Measurements from ENCODE around the gene TRIOBP. TPM values are rescaled to one million over a fixed set of nuclear protein-coding genes. Genes with fewer than 3 reads are reported as not detected.

The TRIOBP gene
- total and polyA plus RNA-seq, 2 of the 13 experiments (the other 11 are each of a cell fraction or from before 2014, with no cell fraction given): 6.1 to 15.4 TPM

- TF ChIP-seq ZNF652 (CRISPR knock-in tag; IDR thresholded peaks at IDR 0.05; ENCODE audit: borderline replicate concordance, low read depth): peak; percentile 93
- TF ChIP-seq POLR2G (IDR thresholded peaks at IDR 0.05; ENCODE audit: low read depth, low read length): peak; percentile 27; the same call in 1 of the 2 replicates
- peak; percentile 30; the same call in 1 of the 2 replicates for TF ChIP-seq ZNF331 (CRISPR knock-in tag; IDR thresholded peaks at IDR 0.05)
- no peak for TF ChIP-seq ZFY (CRISPR knock-in tag; IDR thresholded peaks at IDR 0.05)
- TF ChIP-seq, protein P1, sequence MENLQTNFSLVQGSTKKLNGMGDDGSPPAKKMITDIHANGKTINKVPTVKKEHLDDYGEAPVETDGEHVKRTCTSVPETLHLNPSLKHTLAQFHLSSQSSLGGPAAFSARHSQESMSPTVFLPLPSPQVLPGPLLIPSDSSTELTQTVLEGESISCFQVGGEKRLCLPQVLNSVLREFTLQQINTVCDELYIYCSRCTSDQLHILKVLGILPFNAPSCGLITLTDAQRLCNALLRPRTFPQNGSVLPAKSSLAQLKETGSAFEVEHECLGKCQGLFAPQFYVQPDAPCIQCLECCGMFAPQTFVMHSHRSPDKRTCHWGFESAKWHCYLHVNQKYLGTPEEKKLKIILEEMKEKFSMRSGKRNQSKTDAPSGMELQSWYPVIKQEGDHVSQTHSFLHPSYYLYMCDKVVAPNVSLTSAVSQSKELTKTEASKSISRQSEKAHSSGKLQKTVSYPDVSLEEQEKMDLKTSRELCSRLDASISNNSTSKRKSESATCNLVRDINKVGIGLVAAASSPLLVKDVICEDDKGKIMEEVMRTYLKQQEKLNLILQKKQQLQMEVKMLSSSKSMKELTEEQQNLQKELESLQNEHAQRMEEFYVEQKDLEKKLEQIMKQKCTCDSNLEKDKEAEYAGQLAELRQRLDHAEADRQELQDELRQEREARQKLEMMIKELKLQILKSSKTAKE (CRISPR knock-in tag; IDR thresholded peaks at IDR 0.05; ENCODE audit: borderline replicate concordance): peak; percentile 13; the same call in 1 of the 2 replicates
- TF ChIP-seq, protein P2, sequence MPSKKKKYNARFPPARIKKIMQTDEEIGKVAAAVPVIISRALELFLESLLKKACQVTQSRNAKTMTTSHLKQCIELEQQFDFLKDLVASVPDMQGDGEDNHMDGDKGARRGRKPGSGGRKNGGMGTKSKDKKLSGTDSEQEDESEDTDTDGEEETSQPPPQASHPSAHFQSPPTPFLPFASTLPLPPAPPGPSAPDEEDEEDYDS (CRISPR knock-in tag; IDR thresholded peaks at IDR 0.05): 0 out of 2 replicates have a peak, but pooled peaks have one; percentile 33
- TF ChIP-seq ZUFSP (CRISPR knock-in tag; IDR thresholded peaks at IDR 0.05; ENCODE audit: borderline replicate concordance): no peak
- peak; percentile 97 for TF ChIP-seq ETV5 (CRISPR knock-in tag; IDR thresholded peaks at IDR 0.05; ENCODE audit: borderline replicate concordance)
- TF ChIP-seq ZNF614 (CRISPR knock-in tag; IDR thresholded peaks at IDR 0.05; ENCODE audit: borderline replicate concordance): peak; percentile 31; the same call in 1 of the 2 replicates
- TF ChIP-seq KDM4B (CRISPR knock-in tag; IDR thresholded peaks at IDR 0.05): no peak
- 0 out of 2 replicates have a peak, but pooled peaks have one; percentile 33 for TF ChIP-seq ZNF235 (CRISPR knock-in tag; IDR thresholded peaks at IDR 0.05; ENCODE audit: borderline replicate concordance)
- 0 out of 2 replicates have a peak, but pooled peaks have one; percentile 37 for TF ChIP-seq HDAC2 (CRISPR knock-in tag; IDR thresholded peaks at IDR 0.05)
- TF ChIP-seq ZNF24 (IDR thresholded peaks at IDR 0.05): peak; percentile 92
- TF ChIP-seq, protein P3, sequence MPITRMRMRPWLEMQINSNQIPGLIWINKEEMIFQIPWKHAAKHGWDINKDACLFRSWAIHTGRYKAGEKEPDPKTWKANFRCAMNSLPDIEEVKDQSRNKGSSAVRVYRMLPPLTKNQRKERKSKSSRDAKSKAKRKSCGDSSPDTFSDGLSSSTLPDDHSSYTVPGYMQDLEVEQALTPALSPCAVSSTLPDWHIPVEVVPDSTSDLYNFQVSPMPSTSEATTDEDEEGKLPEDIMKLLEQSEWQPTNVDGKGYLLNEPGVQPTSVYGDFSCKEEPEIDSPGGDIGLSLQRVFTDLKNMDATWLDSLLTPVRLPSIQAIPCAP (CRISPR knock-in tag; IDR thresholded peaks at IDR 0.05; ENCODE audit: low read depth): no peak
- peak; percentile 13 for TF ChIP-seq HNRNPK (IDR thresholded peaks at IDR 0.05; ENCODE audit: low read depth, low read length, poor library complexity, severe bottlenecking)
- TF ChIP-seq YEATS4 (CRISPR knock-in tag; IDR thresholded peaks at IDR 0.05; ENCODE audit: borderline replicate concordance): 0 out of 2 replicates have a peak, but pooled peaks have one; percentile 22
- peak; percentile 32; the same call in 1 of the 2 replicates for TF ChIP-seq ELF1 (CRISPR knock-in tag; IDR thresholded peaks at IDR 0.05)
- no peak for TF ChIP-seq KMT2A (CRISPR knock-in tag; IDR thresholded peaks at IDR 0.05)
- 0 out of 2 replicates have a peak, but pooled peaks have one; percentile 25 for TF ChIP-seq ZNF709 (CRISPR knock-in tag; IDR thresholded peaks at IDR 0.05)
- TF ChIP-seq FOSL2 (CRISPR knock-in tag; IDR thresholded peaks at IDR 0.05): peak; percentile 93
Measured at GRCh38 chr22:37676736-37677492, 19.9 kb upstream of the TRIOBP start (continued).
